Smooth muscle cell (in vitro differentiated cells): ENCODE measurements around the gene KLHL29. TPM values are rescaled to one million over a fixed set of nuclear protein-coding genes. Genes with fewer than 3 reads are reported as not detected.

ENCODE experiments used
- DNase-seq: peaks from one replicate; lab custom pipeline; 2025; ENCODE audit not compliant: unreplicated experiment; lab: John Stamatoyannopoulos, UW
- H2AFZ ChIP-seq: fragments of 200-600 bp; sonication (generic); 2 replicates; pipeline ENCODE4 v1.6.0; 2016; ENCODE audit warnings: antibody characterized with exemption, low read depth, mild to moderate bottlenecking
- H3F3A ChIP-seq: fragments of 200-600 bp; sonication (generic); 2 replicates; pipeline ENCODE4 v1.6.0; 2017; ENCODE audit warnings: antibody characterized with exemption, low read depth
- H3K27ac ChIP-seq: fragments of 200-600 bp; sonication (generic); 2 replicates; pipeline ENCODE4 v1.5.1; 2016; ENCODE audit warnings: low read depth, mild to moderate bottlenecking
- H3K27me3 ChIP-seq: fragments of 200-600 bp; sonication (generic); 2 replicates; pipeline ENCODE4 v1.6.1; 2016; ENCODE audit warnings: low read depth, mild to moderate bottlenecking
- H3K36me3 ChIP-seq: fragments of 200-600 bp; sonication (generic); 2 replicates; pipeline ENCODE4 v1.5.1; 2016; ENCODE audit warnings: low read depth
- H3K4me1 ChIP-seq: fragments of 200-600 bp; sonication (generic); 2 replicates; pipeline ENCODE4 v1.5.1; 2016; ENCODE audit warnings: low read depth
- H3K4me2 ChIP-seq: fragments of 200-600 bp; sonication (generic); 2 replicates; pipeline ENCODE4 v1.6.0; 2016; ENCODE audit warnings: mild to moderate bottlenecking
- H3K4me3 ChIP-seq: fragments of 200-600 bp; sonication (generic); 2 replicates; pipeline ENCODE4 v1.5.1; 2016; ENCODE audit warnings: mild to moderate bottlenecking
- H3K79me2 ChIP-seq: fragments of 200-600 bp; sonication (generic); 2 replicates; pipeline ENCODE4 v1.6.0; 2016; ENCODE audit warnings: low read depth, mild to moderate bottlenecking
- H3K9ac ChIP-seq: fragments of 200-600 bp; sonication (generic); 2 replicates; pipeline ENCODE4 v1.6.0; 2016; ENCODE audit warnings: low read depth
- H3K9me3 ChIP-seq: fragments of 200-600 bp; sonication (generic); replicated peaks from 2 replicates; pipeline ENCODE4 v1.5.1; 2016; ENCODE audit warnings: low read depth
- H4K20me1 ChIP-seq: fragments of 200-600 bp; sonication (generic); 2 replicates; pipeline ENCODE4 v1.6.0; 2016; ENCODE audit warnings: low read depth
- WGBS: methylation state at CpG from one replicate; pipeline ENCODE4 v1.1.7; 2016; ENCODE audit warnings: low lambda C conversion rate; 5-methylcytosine and 5-hydroxymethylcytosine counted together
- polyA plus RNA-seq: library from polyadenylated mRNA; unstranded; fragments of >200 nt; fragmentation: Nextera tagmentation; extraction: Ambion mirVana; gene quantifications from 2 replicates; pipeline ENCODE4 v1.2.1, GENCODE V29; 2016
- total RNA-seq: library from RNA; depleted of rRNA; stranded (reverse); fragments of >200 nt; gene quantifications from 2 replicates; pipeline ENCODE4 v1.2.3, GENCODE V29; 2014
- TF ChIP-seq, protein P1 (sequence below): fragments of 200-600 bp; sonication (generic); IDR thresholded peaks from 2 replicates; pipeline ENCODE4 v1.5.1; 2017; ENCODE audit warnings: borderline replicate concordance, mild to moderate bottlenecking, antibody characterized with exemption; ENCODE audit not compliant: insufficient read depth, poor library complexity, severe bottlenecking

Gene KLHL29
- total and polyA plus RNA-seq, 2 experiments from 2014 or later = 3.1 to 6.6 TPM

DNA sequence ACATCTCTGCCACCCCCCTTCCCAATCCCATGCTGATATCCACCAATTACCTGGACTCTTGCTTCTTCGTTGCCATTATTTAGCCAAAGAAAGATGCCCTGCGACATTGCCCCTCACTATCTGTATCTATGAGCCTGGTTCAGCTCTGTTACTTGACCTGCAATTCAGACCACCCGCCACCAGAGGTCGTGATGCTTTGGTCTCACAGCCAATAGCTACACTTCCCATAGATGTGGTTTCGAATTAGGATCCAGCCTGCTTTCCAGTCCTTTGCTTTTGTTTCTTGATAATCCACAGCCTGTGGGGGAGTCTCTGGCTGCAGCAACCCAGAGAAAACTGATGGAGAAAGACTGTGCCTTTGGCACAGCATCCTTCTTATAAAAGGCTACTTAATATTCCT, 239.4 kb downstream of the KLHL29 start:
- 58% methylated on average over 5 of the region's 5 CpGs for WGBS

DNA sequence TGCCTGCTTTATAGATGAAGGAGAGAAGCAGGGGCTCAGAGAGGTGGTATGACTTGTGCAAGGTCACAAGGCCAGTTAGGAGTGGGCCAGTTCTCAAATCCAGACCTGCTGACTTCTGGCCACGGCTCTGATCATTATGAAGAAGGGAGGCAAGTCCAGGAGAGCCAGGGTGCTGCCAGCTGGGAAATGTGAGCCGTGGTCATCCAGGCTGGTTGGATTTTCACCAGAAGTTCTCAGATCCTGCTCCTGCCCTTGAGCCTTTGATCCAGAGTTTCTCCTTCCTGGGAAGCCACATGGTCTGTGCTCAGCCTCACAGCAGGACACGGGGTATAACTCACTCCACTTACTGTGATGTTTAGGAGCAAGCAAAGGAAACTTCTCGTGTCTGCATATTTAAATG, 239.9 kb downstream of the KLHL29 start:
- H2AFZ ChIP-seq = no peak overlapping the region
- no peak overlapping the region for H3K4me2 ChIP-seq
- no peak for DNase-seq
- no peaks in the 10 kb centered on the region for H3K36me3 ChIP-seq
- no peak overlapping the region for H3K9ac ChIP-seq
- no peaks in the 10 kb centered on the region for H3K79me2 ChIP-seq
- H3K9me3 ChIP-seq = no peaks in the 10 kb centered on the region
- 66% methylated on average over 4 of the region's 4 CpGs for WGBS
- no peaks in the 10 kb centered on the region for H3F3A ChIP-seq
- H4K20me1 ChIP-seq = peaks cover 15% of the 10 kb centered on the region
- H3K4me1 ChIP-seq = peaks cover 12% of the 10 kb centered on the region
- TF ChIP-seq, protein P1, sequence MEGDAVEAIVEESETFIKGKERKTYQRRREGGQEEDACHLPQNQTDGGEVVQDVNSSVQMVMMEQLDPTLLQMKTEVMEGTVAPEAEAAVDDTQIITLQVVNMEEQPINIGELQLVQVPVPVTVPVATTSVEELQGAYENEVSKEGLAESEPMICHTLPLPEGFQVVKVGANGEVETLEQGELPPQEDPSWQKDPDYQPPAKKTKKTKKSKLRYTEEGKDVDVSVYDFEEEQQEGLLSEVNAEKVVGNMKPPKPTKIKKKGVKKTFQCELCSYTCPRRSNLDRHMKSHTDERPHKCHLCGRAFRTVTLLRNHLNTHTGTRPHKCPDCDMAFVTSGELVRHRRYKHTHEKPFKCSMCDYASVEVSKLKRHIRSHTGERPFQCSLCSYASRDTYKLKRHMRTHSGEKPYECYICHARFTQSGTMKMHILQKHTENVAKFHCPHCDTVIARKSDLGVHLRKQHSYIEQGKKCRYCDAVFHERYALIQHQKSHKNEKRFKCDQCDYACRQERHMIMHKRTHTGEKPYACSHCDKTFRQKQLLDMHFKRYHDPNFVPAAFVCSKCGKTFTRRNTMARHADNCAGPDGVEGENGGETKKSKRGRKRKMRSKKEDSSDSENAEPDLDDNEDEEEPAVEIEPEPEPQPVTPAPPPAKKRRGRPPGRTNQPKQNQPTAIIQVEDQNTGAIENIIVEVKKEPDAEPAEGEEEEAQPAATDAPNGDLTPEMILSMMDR = no peak
- no peaks in the 10 kb centered on the region for H3K27me3 ChIP-seq
- H3K27ac ChIP-seq = no peak overlapping the region
- H3K4me3 ChIP-seq = no peak overlapping the region

More for the DNA sequence above, 239.4 kb downstream of the KLHL29 start:
- Histone ChIP-seq H3K27me3 (no peaks in the 10 kb centered on the region), H4K20me1 (peaks cover 12% of the 10 kb centered on the region), H3K4me2 (no peak overlapping the region), H2AFZ (no peak overlapping the region), H3K36me3 (no peaks in the 10 kb centered on the region), H3K9me3 (no peaks in the 10 kb centered on the region), H3K4me3 (no peak overlapping the region), H3F3A (no peaks in the 10 kb centered on the region), H3K4me1 (peaks cover 7% of the 10 kb centered on the region), H3K27ac (no peak overlapping the region), H3K79me2 (no peaks in the 10 kb centered on the region), H3K9ac (no peak overlapping the region)
- DNase-seq = no peak
- TF ChIP-seq, protein P1 = peak; percentile 47

DNA sequence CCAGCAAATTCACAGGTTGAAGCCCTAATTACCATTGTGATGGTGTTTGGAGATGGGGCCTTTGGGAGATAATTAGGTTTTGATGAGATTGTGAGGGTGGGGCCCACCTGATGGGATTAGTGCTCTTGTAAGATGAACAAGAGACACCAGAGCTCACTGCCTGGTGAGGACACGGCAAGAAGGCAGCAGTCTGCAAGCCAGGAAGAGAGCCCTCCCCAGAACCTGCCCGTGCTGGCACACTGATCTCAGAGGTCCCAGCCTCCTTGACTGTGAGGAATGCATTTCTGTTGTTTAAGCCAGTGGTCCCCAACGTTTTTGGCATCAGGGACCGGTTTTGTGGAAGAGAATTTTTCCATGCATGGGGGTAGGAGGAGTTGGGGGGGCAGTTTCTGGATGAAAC, 240.7 kb downstream of the KLHL29 start:
- WGBS = 93% methylated on average over 4 of the region's 4 CpGs
- Histone ChIP-seq H2AFZ (no peak overlapping the region), H3K9ac (no peak overlapping the region), H3K9me3 (no peaks in the 10 kb centered on the region), H3K36me3 (no peaks in the 10 kb centered on the region), H3K27me3 (no peaks in the 10 kb centered on the region), H3K4me3 (no peak overlapping the region), H3K79me2 (no peaks in the 10 kb centered on the region), H3K27ac (no peak overlapping the region), H3K4me2 (no peak overlapping the region), H3F3A (no peaks in the 10 kb centered on the region), H3K4me1 (peaks cover 11% of the 10 kb centered on the region), H4K20me1 (peaks cover 17% of the 10 kb centered on the region)
- TF ChIP-seq, protein P1 = no peak
- DNase-seq = no peak

- Histone ChIP-seq H3K79me2 (no peaks in the 10 kb centered on the region), H3K9me3 (no peaks in the 10 kb centered on the region), H3K9ac (no peak overlapping the region), H3K36me3 (no peaks in the 10 kb centered on the region), H3F3A (no peaks in the 10 kb centered on the region), H3K4me2 (no peak overlapping the region), H3K27ac (no peak overlapping the region), H3K4me1 (peaks cover 4% of the 10 kb centered on the region), H3K27me3 (no peaks in the 10 kb centered on the region), H2AFZ (no peak overlapping the region), H3K4me3 (no peak overlapping the region), H4K20me1 (peaks cover 9% of the 10 kb centered on the region)
- WGBS = 93% methylated on average over 16 of the region's 17 CpGs
- no peak for DNase-seq
- TF ChIP-seq, protein P1 = no peak
Measured at GRCh38 chr2:23626701-23627230, 241.8 kb downstream of the KLHL29 start.
